Type B pancreatic cell (in vitro differentiated cells): ENCODE results near the gene KIAA1755. TPM values are rescaled to one million over a fixed set of nuclear protein-coding genes. Genes with fewer than 3 reads are reported as not detected.
A peak's percentile ranks its signal among the peaks of the same experiment; 100 is the strongest.

Experiments
- DNase-seq: peaks from one replicate; pipeline ENCODE4 v3.0.0; 2021; ENCODE audit warnings: mixed read lengths; ENCODE audit not compliant: unreplicated experiment; ENCODE audit errors: extremely low spot score
- H3K27ac Mint-ChIP-seq: 2 replicates; pipeline ENCODE4 v1.8.0; 2021; ENCODE audit warnings: mild to moderate bottlenecking, mixed read lengths
- H3K27me3 Mint-ChIP-seq: 2 replicates; pipeline ENCODE4 v1.8.0; 2021; ENCODE audit warnings: mixed read lengths
- H3K36me3 Mint-ChIP-seq: 2 replicates; pipeline ENCODE4 v1.8.0; 2021; ENCODE audit warnings: mixed read lengths
- H3K4me1 Mint-ChIP-seq: one replicate; pipeline ENCODE4 v1.8.0; 2021; ENCODE audit warnings: mixed read lengths; ENCODE audit not compliant: unreplicated experiment
- H3K4me3 Mint-ChIP-seq: 2 replicates; pipeline ENCODE4 v1.8.0; 2021; ENCODE audit warnings: mild to moderate bottlenecking, mixed read lengths
- H3K9me3 Mint-ChIP-seq: 2 replicates; pipeline ENCODE4 v1.8.0; 2021; ENCODE audit warnings: mixed read lengths
- CTCF ChIP-seq: fragments of 200-600 bp; sonication (generic); conservative IDR thresholded peaks from 2 replicates; pipeline ENCODE4 v1.5.0; 2021; ENCODE audit warnings: antibody characterized with exemption, mild to moderate bottlenecking
- total RNA-seq: library from RNA; stranded (reverse); gene quantifications from 2 replicates; pipeline ENCODE4 v1.2.1, GENCODE V29; 2021; ENCODE audit warnings: low replicate concordance

Gene KIAA1755
- total RNA-seq, 1 donor from 2014 or later: 4.7 TPM

DNA sequence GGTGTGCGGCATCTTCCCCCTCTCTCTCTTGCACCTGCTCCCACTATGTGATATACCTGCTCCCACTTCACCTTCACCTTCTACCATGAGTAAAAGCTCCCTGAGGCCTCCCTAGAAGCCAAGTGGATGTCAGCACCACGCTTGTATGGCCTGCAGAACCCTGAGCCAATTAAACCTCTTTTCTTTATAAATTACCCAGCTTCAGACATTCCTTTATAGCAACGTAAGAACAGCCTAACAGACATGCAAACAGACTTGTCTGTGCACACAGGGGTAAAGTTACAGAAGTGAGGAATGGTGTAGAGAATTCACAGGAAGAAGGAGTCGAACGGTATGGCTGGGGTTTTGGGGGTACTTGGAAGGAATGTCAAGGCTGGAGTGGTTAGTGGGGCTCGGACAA, 80.7 kb downstream of the KIAA1755 start:
- peaks cover 46% of the 10 kb centered on the region for H3K4me1 Mint-ChIP-seq
- H3K27me3 Mint-ChIP-seq: peaks cover 7% of the 10 kb centered on the region
- no peak for TF ChIP-seq CTCF
- H3K4me3 Mint-ChIP-seq: no peak overlapping the region
- H3K36me3 Mint-ChIP-seq: no peaks in the 10 kb centered on the region
- no peaks in the 10 kb centered on the region for H3K9me3 Mint-ChIP-seq
- no peak overlapping the region for H3K27ac Mint-ChIP-seq
- DNase-seq: no peak

DNA sequence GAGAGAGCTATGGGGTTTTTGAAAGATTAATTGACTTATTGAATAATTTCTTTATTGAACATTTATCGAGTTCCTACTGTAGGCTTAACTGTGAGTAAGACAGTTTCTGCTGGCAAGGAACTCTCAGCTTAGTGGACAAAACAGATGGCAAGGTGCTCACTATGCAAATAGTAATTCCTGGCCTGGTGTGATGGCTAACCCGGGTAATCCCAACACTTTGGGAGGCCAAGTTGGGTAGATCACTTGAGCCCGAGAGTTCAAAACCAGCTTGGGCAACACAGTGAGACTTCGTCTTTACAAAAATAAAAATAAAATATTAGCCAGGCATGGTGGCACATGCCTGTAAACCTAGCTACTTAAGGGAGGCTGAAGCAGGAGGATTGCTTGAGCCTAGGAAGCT, 82.0 kb downstream of the KIAA1755 start:
- H3K27me3 Mint-ChIP-seq: peaks cover 4% of the 10 kb centered on the region
- H3K36me3 Mint-ChIP-seq: no peaks in the 10 kb centered on the region
- no peak overlapping the region for H3K27ac Mint-ChIP-seq
- no peak for TF ChIP-seq CTCF
- H3K9me3 Mint-ChIP-seq: no peaks in the 10 kb centered on the region
- no peak for DNase-seq
- H3K4me3 Mint-ChIP-seq: no peak overlapping the region
- H3K4me1 Mint-ChIP-seq: peaks cover 53% of the 10 kb centered on the region

GRCh38 chr20:38178065-38178491, 82.5 kb downstream of the KIAA1755 start:
- H3K4me1 Mint-ChIP-seq: peaks cover 55% of the 10 kb centered on the region
- H3K4me3 Mint-ChIP-seq: no peak overlapping the region
- no peak for TF ChIP-seq CTCF
- H3K27me3 Mint-ChIP-seq: peaks cover 3% of the 10 kb centered on the region
- H3K9me3 Mint-ChIP-seq: no peaks in the 10 kb centered on the region
- no peak overlapping the region for H3K27ac Mint-ChIP-seq
- no peaks in the 10 kb centered on the region for H3K36me3 Mint-ChIP-seq
- DNase-seq: no peak

GRCh38 chr20:38177201-38177600, 83.3 kb downstream of the KIAA1755 start:
- peaks cover 3% of the 10 kb centered on the region for H3K27me3 Mint-ChIP-seq
- DNase-seq: no peak
- no peaks in the 10 kb centered on the region for H3K9me3 Mint-ChIP-seq
- no peak overlapping the region for H3K27ac Mint-ChIP-seq
- peaks cover 59% of the 10 kb centered on the region for H3K4me1 Mint-ChIP-seq
- TF ChIP-seq CTCF: no peak
- no peaks in the 10 kb centered on the region for H3K36me3 Mint-ChIP-seq
- no peak overlapping the region for H3K4me3 Mint-ChIP-seq

DNA sequence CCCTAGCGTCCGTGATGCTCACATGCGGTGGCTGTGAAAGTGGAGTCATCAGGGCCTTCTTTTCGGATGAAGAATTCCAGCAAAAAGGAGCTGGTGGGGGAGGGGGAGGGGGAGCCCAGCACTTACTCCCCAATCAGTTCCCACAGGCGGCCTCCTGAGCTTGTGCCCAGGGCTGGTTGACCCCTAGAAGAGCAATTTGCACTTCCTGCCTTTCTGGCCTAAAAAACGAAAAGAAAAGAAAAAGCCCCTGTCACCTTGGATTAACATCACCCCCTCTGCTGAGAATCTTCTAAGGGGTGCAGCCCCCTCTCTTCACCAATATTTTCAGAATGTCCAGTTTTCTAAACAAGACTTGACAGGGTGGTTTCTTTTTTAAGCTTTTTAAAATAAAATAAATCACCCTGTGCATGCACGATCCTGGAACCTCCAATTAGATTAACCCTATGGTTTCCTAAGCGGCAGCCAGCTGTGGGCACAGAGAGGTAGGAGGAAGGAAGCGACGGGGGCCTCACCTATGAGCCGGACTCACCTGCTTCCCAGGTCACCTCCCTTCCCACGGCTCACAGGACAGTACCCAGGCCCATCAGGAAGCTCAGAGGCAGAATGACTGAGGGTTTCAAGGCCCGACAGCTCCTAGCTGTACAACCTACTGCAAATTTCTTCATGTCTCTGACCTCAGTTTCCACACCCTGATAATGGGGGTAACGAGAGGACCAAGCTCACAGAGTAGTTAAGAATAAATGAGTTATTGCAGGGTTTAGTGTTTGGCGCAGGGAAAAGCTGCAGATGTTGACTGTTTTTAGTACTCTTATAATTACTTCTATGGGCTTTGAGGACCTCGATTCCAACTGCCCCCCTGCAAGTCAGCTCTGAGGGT, 85.0 kb downstream of the KIAA1755 start:
- DNase-seq: no peak
- peak overlapping the region; percentile 13 for H3K4me3 Mint-ChIP-seq
- no peak overlapping the region for H3K27ac Mint-ChIP-seq
- TF ChIP-seq CTCF: peak; percentile 37
- H3K9me3 Mint-ChIP-seq: no peaks in the 10 kb centered on the region
- no peaks in the 10 kb centered on the region for H3K36me3 Mint-ChIP-seq
- peaks cover 57% of the 10 kb centered on the region for H3K4me1 Mint-ChIP-seq
- peaks cover 3% of the 10 kb centered on the region for H3K27me3 Mint-ChIP-seq
